Measurements from ENCODE around the gene CHRNB4. TPM values are rescaled to one million over a fixed set of nuclear protein-coding genes. Genes with fewer than 3 reads are reported as not detected.
"Not testable (repeated sequence)": the region's sequence is repeated elsewhere in the genome, so short reads cannot be mapped to it uniquely, and the experiment has no call there.

Gene CHRNB4
- total RNA-seq, 1 donor from 2014 or later = 3.2 TPM

- DNase-seq (ENCODE audit: low spot score in 2 of 2, unreplicated experiment in 2 of 2) = no peak
- H3K9me3 Mint-ChIP-seq = no peaks in the 10 kb centered on the region
- H3K4me3 Mint-ChIP-seq = no peak overlapping the region
- no peaks in the 10 kb centered on the region for H3K36me3 Mint-ChIP-seq
- no peak overlapping the region for H3K27ac Mint-ChIP-seq
- H3K27me3 Mint-ChIP-seq (ENCODE audit: low read depth) = peaks cover 32% of the 10 kb centered on the region
- no peak for TF ChIP-seq CTCF (IDR thresholded peaks at IDR 0.05; ENCODE audit: unreplicated experiment)
- peaks cover 17% of the 10 kb centered on the region for H3K4me1 Mint-ChIP-seq
Observed at GRCh38 chr15:78617076-78617475, 23.9 kb downstream of the CHRNB4 start.

- H3K9me3 Mint-ChIP-seq = no peaks in the 10 kb centered on the region
- H3K36me3 Mint-ChIP-seq = no peaks in the 10 kb centered on the region
- H3K27ac Mint-ChIP-seq = no peak overlapping the region
- TF ChIP-seq CTCF (IDR thresholded peaks at IDR 0.05; ENCODE audit: unreplicated experiment) = no peak
- peaks cover 17% of the 10 kb centered on the region for H3K4me1 Mint-ChIP-seq
- DNase-seq (ENCODE audit: low spot score in 2 of 2, unreplicated experiment in 2 of 2) = no peak
- peaks cover 27% of the 10 kb centered on the region for H3K27me3 Mint-ChIP-seq (ENCODE audit: low read depth)
- H3K4me3 Mint-ChIP-seq = no peak overlapping the region
Observed at GRCh38 chr15:78616506-78616905, 24.5 kb downstream of the CHRNB4 start.

- Mint-ChIP-seq H3K36me3 (no peaks in the 10 kb centered on the region), H3K9me3 (peaks cover 2% of the 10 kb centered on the region), H3K27ac (no peak overlapping the region), H3K4me1 (peaks cover 17% of the 10 kb centered on the region), H3K4me3 (no peak overlapping the region), H3K27me3 (ENCODE audit: low read depth) (peaks cover 22% of the 10 kb centered on the region)
- no peak for TF ChIP-seq CTCF (IDR thresholded peaks at IDR 0.05; ENCODE audit: unreplicated experiment)
- no peak for DNase-seq (ENCODE audit: low spot score in 2 of 2, unreplicated experiment in 2 of 2)
Observed at GRCh38 chr15:78615151-78615589, 25.8 kb downstream of the CHRNB4 start.

- no peak overlapping the region for H3K27ac Mint-ChIP-seq
- no peak for DNase-seq (ENCODE audit: low spot score in 2 of 2, unreplicated experiment in 2 of 2)
- H3K4me3 Mint-ChIP-seq = no peak overlapping the region
- H3K4me1 Mint-ChIP-seq = peaks cover 8% of the 10 kb centered on the region
- TF ChIP-seq CTCF (IDR thresholded peaks at IDR 0.05; ENCODE audit: unreplicated experiment) = no peak
- peaks cover 9% of the 10 kb centered on the region for H3K9me3 Mint-ChIP-seq
- H3K27me3 Mint-ChIP-seq (ENCODE audit: low read depth) = peaks cover 15% of the 10 kb centered on the region
- no peaks in the 10 kb centered on the region for H3K36me3 Mint-ChIP-seq
Observed at GRCh38 chr15:78614021-78614420, 27.0 kb downstream of the CHRNB4 start.

GRCh38 chr15:78609551-78609950 lies 31.5 kb downstream of the CHRNB4 start:
- not testable (repeated sequence) for H3K36me3 Mint-ChIP-seq; H3K9me3 Mint-ChIP-seq; H3K4me3 Mint-ChIP-seq; H3K4me1 Mint-ChIP-seq; H3K27ac Mint-ChIP-seq; DNase-seq (ENCODE audit: low spot score in 2 of 2, unreplicated experiment in 2 of 2)
- peaks cover 21% of the 10 kb centered on the region for H3K27me3 Mint-ChIP-seq (ENCODE audit: low read depth)

- Mint-ChIP-seq H3K4me1 (no peaks in the 10 kb centered on the region), H3K36me3 (peaks cover 6% of the 10 kb centered on the region), H3K27me3 (ENCODE audit: low read depth) (peaks cover 24% of the 10 kb centered on the region), H3K27ac (no peak overlapping the region), H3K9me3 (peaks cover 12% of the 10 kb centered on the region), H3K4me3 (no peak overlapping the region)
- no peak for DNase-seq (ENCODE audit: low spot score in 2 of 2, unreplicated experiment in 2 of 2)
- no peak for TF ChIP-seq CTCF (IDR thresholded peaks at IDR 0.05; ENCODE audit: unreplicated experiment)
Observed at GRCh38 chr15:78605680-78606079, 35.3 kb downstream of the CHRNB4 start.

Measured in mesothelial cell of epicardium (in vitro differentiated cells).